Fibroblast of skin of left quadriceps (primary cell): ENCODE data around the gene LAMA2.

Experiments
- DNase-seq, 2 experiments: peaks; one replicate each; pipeline ENCODE4 v3.0.0-alpha.2; 2013; ENCODE audit warnings: low read depth in 2 of 2

Gene LAMA2

DNA sequence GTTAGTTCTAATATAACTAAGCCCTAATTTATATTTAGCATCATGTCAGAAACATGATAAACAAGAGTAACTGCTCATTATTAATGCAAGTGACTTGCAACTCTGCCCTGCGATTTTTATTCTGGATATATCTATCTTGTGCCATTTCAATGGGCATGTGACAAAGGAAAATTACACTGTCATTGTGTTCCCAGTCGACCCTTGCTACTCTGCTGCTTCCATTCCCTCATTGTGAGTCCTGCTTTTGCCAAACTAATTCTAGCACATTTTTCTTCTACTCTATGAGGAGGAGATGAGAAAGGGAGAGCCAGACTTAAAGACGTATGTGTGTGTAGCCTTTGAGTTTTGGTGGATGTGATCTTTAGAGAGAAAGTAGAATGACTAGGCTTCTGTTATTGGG, 551.2 kb downstream of the LAMA2 start:
- DNase-seq: no peak

DNA sequence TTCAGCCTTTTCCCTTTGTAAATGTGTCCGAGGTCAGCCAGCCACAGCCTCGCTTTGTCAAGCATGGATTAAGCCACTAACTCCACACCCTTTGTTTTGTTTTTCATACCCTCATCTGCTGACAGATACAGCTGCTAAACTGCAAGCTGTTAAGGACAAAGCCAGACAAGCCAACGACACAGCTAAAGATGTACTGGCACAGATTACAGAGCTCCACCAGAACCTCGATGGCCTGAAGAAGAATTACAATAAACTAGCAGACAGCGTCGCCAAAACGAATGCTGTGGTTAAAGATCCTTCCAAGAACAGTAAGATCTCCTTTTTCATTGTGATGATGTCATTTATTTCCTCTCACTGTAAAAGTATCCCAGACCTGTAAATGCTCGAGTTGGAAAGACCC, 557.8 kb downstream of the LAMA2 start:
- DNase-seq: no peak

DNA sequence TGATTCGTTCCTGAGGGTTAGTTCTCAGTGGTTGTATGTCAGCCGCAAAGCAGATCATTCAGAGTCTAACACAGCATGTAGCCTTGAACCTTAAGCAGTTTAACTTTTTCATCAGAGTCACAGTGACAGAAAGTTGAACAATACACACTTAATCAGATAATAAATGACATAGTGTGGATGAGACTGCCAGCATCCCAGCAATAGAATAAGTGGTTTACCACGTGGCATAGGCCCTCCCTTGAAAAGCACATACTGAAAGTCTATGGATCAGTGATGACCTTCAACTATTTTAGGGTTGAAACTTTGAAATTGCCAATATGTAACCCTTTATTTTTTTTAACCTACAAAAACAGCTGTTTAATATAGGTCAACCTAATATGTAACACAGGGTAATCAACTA, 561.7 kb downstream of the LAMA2 start:
- DNase-seq: no peak

DNA sequence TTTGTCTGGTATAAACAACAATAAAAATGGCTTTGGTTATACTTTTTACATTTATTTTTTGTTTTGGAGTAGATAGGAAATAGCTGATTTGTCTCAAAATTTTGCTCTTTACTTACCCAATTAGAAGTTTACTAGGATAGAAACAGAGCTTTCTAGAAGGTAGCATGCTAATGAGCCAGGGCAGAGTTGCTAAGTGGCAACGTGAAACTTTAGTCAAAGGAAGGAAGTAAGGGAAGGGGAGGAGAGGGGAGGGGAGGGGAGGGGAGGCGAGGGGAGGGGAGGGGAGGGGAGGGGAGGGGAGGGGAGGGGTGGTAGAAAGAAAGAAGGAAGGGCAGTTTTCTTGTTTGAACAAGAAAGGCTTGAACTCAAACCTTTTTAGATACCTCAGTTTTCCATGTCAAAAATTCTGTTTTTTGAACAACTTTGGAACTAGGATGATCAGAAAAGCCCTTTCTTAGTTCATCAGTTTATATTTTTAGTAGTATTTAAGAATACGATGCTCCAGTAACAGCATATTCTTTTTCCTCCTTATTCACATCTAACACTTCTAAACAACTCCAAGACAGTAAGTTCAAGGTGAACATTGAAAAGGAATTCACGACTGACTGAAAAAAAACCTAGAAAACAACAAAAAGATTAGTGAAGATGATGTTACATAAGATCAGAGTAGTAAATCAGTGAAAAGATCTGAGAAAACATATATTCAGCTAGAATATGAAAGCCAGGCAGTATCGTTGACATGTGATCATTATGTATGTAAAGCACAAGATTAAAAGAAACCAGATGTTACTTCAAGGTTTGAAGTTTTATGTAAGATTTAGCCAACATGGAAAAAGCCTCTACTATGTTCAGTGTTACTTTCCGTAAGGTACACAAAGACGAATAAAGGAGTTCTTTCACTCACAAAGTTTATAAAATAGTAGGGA, 563.6 kb downstream of the LAMA2 start:
- no peak for DNase-seq

DNA sequence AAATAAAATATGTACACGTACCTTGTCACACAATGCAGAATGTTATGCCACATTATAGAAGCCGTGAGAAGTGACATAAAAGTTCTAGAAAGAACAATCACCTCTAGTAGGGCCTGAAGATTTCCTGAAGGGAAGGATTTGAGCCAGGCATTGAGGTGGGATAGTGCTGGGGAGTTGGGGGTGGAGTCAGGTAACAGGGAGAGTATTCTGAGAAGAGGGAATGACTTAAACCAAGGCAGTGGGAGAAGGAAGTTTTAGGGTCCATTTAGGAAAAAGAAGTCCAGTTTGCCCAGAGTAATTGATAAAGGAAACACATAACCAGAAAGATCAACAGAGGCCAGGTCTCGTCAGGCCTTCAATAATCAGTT, 564.2 kb downstream of the LAMA2 start:
- DNase-seq: no peak

DNA sequence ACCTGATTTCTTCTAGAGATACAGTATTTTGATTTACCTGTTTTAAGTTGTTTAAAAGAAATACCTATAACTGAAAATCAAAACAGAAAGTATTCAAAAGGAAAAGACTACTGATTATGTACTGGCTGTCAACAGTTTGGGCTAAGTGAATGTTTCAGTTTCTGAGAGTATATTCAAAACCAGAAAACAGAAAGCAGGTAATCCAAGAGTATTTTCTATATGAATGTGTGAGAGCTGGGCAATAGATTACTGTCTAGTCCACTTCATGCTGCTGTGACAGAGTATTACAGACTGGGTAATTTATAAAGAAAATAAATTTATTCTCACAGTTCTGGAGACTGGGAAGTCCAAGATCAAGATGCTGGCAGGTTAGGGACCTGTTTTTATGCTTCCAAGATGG, 566.0 kb downstream of the LAMA2 start:
- DNase-seq: no peak

DNA sequence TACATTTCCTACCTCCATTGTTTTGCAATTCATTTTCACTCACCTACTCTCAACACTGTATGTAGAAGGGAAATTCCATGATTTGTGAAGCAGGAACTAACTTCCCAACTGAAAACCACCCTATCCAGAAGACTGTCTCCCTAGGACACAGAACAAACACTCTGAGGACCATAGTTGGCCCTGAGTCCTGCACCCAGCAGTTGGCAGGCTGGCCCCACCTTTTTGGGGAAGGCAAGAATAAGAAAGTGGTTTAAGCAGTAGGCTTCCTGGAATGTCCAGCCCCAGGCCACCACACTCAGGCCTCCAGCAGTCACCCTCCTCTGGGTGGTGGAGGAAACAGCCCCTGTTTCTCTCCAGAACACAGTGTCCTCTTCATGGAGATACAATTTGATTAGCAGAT, 568.2 kb downstream of the LAMA2 start:
- no peak for DNase-seq

DNA sequence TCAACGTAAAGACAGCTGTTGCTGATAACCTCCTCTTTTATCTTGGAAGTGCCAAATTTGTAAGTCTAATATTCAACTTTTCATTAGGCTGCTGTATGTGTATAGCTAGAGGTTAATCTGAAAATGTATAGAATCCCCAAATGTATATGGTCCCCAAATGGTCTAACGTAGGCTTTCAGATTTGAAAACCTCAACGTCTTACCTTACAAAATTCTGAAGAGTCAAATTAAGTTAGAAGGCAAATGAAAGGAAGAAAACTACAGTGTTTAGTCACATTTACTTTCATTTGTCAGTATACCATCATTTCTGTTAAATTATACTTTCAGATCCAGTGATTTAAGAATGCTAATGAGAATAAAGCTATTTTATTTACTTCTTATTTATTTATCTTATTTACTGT, 570.1 kb downstream of the LAMA2 start:
- no peak for DNase-seq

DNA sequence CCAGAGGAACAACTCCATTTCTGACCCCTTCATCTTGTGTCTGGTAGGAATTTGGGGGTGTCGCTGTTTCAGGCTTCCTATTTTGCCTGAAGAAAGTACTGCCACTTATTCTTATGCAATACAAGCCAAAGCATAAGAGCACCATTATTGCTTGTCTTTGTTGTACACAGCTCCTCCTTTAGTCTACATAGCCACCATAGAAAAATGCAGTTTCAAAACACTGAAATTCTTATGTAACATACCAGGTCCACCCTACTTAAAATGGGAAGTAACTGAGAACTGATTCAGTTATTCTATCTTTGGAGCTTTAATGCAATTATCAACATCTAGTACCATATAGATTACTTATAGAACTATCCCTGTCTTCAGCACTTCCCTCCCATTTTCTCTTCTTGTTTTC, 571.5 kb downstream of the LAMA2 start:
- DNase-seq: no peak

DNA sequence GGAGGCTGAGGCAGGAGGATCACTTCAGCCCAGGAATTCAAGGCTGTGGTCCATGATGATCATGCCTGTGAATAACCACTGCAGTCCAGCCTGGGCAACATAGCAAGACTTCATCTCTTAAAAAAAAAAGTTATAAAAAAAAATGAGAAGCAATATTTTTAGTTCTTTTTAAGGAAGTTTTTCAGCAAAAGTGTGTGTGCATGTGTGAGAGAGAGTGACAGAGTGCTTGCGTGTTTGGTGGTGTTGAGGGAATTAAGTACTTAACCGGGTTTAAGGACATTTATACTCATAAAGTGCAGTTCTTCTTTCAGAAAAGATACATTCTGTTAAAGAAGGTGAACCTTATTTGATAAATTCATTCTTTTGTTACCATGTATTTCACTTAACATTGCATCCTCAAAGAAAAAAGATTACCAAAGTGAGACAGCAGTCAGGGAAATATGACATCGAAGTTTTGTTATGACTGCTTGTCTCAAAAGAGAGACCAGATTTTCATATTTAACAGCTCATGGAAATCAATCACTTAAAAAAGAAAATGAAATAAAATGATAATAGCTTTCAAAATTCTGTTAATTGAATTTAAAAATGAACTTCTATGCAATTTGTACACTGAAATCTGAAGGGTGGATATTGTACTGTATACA, 572.3 kb downstream of the LAMA2 start:
- DNase-seq: no peak

DNA sequence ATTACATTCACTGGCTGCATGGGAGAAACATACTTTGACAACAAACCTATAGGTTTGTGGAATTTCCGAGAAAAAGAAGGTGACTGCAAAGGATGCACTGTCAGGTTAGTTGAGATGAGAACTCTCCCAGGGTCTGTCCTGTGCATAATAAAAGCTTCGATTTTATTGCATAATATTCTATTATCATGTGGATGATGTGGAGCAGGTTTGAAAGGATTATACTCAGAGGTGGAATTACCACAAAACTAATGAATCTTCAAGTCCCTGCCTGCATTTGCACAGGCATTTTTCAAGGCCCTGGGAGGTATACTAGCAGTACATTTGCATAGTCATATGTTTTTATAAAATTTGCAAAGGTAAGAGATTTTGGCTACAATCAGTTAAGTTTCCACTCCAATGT, 577.3 kb downstream of the LAMA2 start:
- DNase-seq: no peak

DNA sequence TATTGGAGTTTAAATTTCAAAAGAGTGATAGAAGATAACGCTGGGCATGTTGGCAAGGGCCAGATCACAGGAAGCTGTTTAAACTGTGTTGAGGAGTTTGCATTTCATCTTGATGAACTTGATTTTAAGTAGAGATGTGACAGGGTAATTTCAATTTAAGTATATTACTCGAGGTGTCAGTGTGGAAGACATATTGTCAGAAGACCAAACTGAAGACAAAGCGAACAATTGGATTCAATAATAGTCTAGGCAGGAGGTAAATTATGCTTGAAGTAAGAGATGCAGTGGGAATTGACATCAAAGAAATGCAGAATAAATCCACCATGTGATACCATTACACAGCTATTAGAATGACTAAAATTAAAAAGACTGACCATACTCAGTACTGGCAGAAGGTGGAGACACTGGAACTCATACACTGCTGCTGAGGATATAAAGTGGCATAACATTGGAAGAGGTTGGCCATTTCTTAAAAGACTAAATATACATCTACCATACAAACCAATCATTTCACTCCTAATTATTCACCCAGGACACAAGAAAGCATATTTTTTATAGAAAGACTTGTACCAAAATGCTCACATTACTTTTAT, 586.2 kb downstream of the LAMA2 start:
- DNase-seq: no peak

DNA sequence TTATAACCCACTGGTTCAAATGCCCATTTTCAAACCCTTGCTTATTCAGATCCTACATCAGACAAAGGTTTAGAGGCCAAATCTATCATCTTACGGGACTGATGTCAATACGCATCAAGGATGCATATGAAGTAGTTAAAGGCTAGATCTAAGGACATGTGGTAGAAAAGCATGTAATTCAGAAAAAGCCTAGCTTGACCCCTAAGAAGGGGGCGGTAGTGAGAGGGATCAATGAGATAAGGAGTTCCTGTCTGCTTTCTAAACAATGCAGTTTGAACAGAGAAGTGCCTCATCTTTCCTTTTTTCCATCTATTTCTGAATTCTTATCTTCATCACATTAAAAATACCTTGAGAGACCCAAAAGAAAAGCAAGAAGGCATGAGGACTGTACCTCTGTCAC, 589.3 kb downstream of the LAMA2 start:
- no peak for DNase-seq

DNA sequence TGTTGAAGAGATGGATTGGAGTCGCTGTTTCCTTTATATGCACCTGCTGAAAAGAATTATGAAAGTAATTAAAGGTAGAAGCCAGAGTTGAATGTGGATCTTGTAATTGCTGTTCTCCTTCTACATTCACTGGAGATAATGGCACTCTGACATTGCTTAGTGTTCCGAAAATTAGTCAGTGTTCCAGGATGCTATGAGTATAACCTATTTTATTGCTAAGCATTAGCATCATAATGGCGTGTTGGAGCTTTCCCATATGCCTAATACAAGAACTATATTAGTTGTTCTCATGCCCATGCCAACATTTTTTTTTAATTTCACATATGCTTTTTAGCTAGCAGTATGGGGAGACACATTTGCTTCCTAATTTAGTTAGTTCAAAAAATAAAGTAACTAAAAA, 590.6 kb downstream of the LAMA2 start:
- DNase-seq: no peak

DNA sequence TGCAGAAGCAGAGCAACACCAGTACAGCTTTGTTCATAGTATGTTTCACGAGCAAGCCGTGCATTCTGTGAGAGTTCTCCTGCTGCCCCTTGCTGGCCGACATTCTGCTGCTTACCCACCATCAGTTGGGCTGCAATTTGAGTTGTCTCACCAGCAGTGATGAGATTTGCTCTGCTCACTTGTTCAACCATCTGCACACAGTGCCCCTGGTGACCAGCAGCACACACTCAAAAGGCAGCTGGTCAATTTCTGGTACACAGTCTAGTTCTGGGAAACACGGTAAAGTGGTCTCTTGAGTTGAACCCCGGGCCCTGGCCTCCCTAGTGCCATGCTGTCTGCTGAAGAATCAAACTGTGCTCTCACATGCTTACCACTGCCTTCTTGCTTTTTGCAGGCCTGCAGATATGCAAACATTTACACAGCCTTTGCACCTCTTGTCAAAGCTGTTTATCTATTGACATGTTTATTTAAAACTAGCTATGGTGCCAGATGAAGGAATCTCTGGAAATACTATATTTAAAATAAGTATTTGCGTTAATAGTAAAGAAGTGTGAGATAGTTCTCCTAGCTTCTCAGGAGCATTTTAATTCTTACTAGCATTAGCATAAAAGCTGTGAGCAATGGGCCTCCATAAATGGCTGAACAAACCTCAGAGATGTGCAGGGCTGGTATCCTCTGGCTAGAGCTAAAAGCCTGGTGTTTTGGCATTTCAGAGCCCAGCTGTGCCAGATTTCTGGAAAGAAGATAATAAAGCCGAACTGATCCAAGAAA, 592.7 kb downstream of the LAMA2 start:
- DNase-seq: no peak

DNA sequence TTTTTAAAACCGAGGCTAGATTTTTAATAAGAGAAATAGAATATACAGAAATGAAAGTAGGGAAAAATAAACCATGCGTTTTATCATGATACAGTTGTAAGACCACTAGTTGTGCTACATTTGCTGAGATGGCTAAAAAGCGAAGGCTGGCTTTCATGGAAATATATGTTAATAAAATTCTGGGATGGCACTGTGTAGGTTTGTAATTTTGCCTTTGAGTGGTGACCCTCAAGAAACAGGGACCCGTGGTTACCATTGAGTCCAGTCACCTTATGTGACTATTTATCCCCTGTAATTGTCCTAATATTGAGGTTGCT, 593.3 kb downstream of the LAMA2 start:
- DNase-seq: no peak

DNA sequence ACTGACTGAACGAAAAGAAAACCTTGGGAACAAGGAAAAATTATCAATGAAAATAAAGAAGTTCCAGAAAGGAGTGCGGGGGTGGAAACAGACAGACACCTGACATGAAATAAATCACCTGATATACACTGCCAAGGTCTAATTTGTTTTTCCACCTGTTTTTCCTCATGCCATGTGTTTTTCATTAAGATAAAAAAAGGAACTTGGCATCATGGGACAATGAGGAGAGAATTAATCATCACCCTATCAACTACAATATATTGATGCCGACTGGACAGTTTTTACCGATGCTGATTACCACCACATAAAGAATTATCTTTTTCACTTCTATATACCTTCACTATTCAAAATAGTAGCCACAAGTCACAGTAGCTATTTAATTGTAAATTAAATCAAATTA, 593.9 kb downstream of the LAMA2 start:
- no peak for DNase-seq

DNA sequence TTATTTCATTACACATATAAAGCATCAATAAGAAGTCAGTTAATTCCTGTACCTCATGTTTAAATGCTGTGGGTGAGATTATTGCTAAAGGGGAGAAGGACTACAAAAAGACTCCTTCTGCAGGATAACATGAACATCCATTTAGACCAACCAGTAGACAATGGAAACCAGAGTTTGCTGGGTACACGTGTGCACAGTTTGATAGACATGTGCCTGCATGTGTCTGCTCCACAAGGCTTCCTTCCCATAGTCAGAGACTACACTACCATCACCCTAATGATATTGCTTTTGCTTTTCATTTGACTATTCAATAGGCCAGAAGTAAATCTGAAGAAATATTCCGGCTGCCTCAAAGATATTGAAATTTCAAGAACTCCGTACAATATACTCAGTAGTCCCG, 595.4 kb downstream of the LAMA2 start:
- no peak for DNase-seq

DNA sequence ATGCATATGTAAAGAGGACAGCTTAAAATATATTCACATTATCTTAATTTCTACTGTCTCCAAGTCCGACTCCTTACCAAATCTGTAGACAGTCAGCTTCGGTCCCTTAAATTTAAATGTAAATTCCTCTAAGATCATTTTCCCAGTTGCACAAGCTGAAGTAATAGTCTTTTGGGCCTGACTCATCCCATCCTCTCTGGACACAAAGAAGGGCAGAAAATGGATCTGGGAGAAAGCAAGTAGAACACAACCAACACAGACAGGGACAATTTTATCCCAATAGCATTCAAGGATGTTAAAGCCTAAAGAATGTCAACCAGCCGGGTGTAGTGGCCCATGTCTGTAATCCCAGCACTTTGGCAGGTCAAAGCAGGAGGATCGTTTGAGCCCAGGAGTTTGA, 598.8 kb downstream of the LAMA2 start:
- no peak for DNase-seq

DNA sequence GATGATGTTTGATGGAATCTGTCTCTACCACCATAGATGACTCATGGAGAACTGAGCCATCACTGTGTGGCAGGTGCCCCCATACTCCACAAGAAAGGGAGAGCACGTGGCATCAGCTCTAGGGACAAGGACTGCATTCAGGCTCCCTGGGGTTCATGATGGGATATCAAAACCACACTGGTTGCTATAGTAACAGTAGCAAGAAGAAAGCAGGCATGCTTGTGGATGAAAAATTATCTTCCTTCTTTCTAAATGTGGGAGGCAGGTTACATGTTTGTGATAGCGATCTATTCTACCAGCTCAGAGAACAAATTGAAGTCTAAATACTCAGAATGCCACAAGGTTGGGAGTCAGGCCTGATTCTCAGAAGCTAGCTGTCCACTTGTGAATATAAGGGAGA, 602.8 kb downstream of the LAMA2 start:
- DNase-seq: no peak

DNA sequence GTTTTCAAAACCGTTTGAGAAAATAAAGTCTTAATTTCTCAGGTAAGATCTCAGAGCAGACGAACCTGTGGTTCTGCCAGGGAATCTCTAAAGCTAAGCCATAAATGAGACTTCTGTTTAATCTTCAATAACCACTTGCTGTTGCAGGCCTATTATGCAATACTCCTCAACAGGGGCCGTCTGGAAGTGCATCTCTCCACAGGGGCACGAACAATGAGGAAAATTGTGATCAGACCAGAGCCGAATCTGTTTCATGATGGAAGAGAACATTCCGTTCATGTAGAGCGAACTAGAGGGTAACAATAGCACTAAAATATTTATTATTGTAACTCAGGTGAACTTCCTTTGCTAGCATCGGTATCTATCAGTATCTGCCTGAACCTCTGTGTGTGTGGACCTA, 603.4 kb downstream of the LAMA2 start:
- DNase-seq: no peak

DNA sequence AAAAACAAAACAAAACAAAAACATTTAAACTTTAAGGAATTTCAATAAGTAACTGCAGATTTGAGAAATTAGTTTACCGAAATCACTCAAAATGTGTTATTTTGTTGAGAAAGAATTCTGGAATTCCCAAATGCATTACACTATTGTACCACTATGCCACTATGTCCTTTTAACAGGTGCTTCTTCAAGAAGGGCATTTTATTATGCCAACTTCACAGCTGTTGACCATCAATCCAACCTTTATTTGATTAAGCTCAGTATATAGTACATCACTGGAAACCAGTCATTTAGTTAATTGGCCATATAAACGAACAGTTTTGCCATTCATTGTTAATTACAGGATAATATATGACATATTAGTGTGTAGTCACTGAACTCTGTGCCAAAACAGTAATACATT, 605.4 kb downstream of the LAMA2 start:
- DNase-seq: no peak
